ENCODE measurements around the gene BEND6. TPM values are rescaled to one million over a fixed set of nuclear protein-coding genes. Genes with fewer than 3 reads are reported as not detected.
"Not testable (repeated sequence)": the region's sequence is repeated elsewhere in the genome, so short reads cannot be mapped to it uniquely, and the experiment has no call there.

BEND6 gene
- polyA plus RNA-seq, 12 donors = 0.15 to 3.8 (median 0.48) TPM; not detected in 2

DNA sequence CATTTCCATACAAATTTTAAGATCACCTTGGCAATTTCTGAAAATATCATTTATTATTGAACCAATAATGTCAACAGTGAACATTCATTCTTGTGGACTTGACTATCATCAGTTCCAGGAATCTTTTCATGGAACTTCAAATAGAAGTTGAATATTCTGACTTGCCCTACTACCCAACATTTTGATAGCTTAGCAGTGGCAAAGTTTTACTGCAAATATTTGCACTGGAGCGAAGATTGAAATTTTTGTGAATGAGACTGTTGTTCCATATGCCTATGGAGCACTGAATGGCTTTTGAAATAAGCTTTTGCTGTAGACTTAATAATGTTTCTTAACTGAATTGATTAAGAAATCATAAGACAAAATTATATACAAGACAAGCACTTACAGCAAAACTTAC lies 23.6 kb downstream of the BEND6 start:
- DNase-seq = no peak

DNA sequence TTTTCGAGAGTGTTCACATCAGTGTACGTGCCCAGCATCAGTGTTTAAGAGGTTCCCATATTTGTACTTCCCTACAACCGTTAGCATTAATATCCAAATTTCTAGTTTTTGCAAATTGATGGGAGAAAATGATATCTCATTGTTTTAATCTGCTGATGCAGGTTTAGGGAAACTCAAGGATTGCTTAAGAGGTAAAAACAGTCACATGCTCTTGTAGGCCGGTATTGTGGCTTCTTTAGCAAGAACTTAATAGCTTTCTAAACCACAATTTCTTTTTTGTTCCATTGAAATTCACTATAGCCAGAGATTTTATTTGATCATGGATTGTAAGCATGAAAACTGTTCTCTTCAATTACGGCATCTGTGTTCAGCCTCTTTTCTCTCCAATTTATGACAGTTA lies 29.5 kb downstream of the BEND6 start:
- no peak for DNase-seq

DNA sequence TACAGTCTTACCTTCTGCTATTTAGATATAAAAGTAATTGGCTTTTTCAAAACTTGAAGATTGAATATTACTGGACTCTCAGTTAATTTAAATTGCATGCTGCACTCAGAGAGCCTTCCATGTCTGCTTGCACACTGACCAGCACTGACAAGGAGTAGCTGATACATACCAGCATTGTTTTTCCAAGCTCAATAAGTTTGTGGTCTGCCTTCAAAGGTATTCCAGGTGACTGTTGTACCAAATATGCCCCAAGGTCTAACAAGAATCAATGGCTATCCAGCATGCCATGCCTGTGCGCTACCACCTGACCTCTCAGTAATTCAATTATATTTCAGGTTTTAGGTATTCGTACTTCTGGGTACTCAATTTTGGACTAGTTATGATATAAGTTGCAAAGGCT lies 30.0 kb downstream of the BEND6 start:
- no peak for DNase-seq

DNA sequence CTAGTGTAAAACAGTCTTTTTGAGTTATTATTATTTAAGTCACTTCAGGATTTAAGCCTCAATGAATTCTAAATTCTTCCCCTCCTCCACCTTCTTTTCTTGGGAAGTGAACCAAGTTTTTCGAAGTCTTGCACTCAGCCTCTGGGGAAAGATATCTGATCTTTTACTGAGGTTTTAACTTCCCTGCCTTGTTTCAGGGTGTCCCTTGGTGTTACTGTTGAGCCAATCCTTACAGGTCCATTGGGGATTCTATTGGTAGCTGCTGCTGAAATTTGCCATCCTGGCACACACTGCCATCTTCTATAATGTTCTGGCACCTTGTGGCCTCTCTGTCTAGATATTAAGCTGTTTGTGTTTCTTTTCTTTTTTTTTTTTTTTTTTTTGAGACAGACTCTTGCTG lies 31.7 kb downstream of the BEND6 start:
- no peak for DNase-seq

DNA sequence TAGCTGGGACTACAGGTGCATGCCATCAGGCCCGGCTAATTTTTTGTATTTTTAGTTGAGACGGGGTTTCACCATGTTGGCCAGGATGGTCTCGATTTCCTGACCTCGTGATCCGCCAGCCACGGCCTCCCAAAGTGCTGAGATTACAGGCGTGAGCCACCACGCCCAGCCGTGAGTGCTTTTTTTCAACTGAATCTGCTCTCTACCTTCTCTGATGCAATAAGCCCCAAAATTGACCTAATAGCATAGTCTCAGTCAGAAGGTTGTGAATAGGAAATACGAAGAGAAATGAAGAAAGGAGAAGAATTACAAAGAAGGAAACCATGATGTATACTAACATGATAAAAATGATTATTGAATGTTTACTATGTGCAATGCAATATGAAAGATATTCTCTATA lies 33.2 kb downstream of the BEND6 start:
- no peak for DNase-seq

DNA sequence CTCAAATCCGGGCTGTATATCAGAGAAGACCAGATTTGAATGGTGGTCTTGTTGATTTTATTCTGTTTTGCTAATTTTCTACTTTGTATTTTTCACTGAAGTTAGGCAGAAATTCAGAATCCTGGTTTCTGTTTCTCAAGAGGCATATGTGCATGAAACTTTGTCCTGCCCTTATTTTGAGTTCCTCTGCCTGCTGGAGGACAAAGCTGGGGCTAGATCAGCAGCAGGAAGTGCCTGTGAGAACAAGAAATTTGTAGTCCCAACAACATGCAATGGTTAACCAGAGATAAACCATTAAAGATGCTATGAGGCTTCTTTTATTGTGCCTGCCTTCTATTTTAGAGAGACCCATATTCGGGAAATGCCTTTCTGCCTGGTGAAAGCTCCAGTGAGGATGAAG lies 37.1 kb downstream of the BEND6 start:
- DNase-seq = no peak

DNA sequence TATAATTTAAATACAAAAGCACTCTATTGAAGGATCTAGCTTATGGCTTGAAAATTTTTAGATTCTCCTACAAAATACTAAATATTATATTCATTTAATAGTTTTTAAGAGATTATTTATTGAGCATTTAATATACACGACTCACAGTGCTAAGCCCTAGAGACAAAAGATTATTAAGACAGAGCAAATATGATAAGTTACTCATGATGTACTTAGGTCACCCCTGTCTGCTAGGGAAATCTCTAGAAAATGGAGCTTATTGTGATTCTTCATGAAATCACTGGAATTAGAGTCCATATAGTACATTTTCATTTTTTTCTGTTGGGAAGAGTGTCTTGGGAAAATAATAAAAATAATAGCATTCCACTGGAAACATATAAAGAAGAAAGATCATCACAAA lies 37.8 kb downstream of the BEND6 start:
- no peak for DNase-seq

DNA sequence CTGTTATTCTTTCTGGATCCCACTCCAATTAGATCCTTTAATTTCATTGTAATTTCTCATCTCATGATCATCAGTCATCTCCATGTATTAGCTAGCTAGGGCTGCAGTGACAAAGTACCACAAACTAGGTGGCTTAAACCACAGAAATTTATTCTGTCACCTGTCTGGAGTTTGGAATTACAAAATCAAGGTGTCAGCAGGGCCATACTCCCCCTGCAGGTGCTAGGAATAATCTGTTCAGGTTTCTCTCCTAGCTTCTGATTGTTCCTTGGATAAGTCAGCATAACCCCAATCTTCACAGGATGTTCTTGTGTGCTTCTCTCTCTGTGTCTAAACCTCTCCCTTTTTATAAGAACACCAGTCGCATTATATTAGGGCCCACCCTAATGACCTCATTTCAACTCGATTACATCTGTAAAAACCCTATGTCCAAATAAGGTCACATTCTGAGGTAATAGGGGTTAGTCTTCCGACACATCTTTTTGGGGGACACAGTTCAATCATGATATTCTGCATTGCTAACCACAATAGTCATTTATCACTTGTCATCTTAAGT lies 40.5 kb downstream of the BEND6 start:
- no peak for DNase-seq

DNA sequence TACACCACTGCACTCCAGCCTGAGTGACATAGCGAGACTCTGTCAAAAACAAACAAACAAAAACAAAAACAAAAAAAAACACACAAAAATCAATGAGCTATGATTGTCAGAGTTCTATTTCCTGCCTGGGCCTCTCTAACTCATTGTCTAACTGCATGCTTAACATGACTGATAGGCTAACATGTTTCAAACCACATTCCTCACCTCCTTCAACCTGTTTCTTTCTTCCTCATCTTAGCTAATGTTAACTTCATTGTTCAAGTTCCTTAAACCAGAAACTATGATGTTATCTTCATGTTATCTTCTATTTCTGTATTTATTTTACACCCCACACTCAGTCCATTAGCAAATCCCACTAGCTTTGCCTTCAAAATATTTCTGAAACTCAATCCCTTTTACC lies 41.5 kb downstream of the BEND6 start:
- no peak for DNase-seq

DNA sequence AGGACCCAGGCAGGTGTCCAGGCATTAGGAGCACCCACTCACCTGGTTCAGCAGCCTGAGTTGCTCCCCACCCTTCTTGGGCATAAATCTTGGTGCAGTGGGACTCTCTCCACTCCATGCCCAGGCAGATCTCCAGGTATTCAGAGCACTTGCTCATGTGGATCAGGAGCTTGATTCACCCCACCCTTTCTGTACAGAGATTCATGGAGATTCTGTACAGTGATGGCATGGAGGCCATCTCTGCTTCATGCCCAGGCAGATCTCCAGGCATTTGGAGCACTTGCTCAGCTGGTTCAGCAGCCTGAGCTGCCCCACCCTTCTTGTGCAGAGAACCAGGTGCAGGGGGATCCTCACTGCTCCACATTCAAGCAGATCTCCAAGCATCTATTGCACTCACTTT lies 44.1 kb downstream of the BEND6 start:
- no peak for DNase-seq

DNA sequence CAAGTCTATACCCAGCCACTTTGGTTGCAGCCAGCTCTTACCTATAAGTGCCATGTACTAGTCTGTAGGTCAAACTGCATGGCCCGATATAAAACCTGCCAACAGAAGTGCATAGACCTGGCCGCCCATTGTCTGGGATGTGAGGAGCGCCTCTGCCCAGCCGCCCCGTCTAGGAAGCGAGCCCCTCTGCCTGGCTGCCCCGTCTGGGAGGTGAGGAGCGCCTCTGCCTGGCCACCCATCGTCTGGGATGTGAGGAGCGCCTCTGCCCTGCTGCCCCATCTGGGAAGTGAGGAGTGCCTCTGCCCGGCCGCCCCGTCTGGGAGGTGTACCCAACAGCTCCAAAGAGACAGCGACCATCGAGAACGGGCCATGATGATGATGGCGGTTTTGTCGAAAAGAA lies 44.8 kb downstream of the BEND6 start:
- DNase-seq = not testable (repeated sequence)

DNA sequence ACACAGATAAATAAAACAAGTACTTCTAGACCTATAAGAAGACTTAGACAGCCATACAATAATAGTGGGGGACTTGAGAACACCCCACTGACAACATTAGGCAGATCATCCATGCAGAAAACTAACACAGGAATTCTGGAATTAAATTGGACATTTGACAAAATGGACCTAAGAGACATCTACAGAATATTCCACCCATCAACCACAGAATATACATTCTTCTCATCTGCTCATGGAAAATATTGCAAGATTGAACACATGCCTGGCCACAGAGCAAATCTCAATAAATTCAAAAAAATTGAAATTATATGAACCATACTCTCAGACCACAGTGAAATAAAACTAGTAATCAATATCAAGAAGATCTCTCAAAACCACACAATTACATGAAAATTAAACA lies 47.3 kb downstream of the BEND6 start:
- DNase-seq = no peak

DNA sequence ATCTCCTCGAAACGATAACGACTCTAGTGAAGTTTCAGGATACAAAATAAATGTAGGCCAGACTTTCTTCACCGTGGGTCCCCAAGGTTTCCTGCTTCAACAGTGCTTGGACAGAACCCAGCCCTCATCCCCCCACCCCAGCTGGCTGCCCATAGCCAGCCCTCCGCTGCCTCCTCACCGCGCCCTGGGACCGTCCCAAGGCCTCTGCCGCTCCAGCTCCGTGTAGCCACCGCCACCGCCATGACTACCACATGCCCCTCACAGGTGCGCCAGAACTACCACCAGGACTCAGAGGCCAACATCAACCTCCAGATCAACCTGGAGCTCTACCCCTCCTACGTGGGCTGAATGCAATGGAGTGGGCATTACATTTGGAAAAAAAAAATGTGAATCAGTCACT lies 49.4 kb downstream of the BEND6 start:
- DNase-seq = no peak

DNA sequence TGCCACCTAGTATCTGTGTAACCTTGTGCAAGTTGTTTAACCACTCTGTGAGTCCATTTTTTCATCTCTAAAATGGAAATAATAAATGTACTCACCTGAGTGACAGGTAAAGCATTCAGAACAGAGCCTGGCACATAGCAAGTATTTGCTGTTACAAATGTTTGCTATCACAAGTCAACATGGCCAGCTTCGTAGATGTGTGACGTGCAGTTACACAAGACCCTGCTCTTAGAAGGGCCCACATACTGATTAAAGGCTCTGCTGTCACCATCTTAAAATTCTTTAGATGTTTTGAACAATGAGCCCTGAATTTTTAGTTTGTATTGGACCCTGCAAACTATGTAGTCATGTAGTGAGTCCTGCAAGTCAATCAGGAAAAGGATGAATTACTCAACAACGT lies 51.2 kb downstream of the BEND6 start:
- DNase-seq = no peak

DNA sequence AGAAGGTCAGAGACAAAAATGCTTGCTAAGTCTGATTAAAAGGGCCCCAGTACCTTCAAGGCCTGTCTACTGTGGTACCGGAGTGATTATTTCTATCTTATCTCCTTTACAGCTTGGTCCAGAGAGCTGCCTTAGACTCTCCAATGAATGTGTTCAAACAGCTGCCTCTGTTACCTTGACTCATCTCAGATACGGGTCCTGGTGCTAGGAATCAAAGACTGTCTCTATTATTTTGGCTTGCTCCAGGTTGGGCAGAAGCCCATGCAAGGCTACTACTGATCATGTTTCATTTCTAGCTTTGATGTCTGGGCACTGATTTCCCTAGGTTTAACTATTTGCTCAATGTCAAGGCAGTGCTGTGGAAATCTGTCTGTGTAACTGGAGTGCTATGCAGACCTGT lies 53.2 kb downstream of the BEND6 start:
- DNase-seq = not testable (repeated sequence)

DNA sequence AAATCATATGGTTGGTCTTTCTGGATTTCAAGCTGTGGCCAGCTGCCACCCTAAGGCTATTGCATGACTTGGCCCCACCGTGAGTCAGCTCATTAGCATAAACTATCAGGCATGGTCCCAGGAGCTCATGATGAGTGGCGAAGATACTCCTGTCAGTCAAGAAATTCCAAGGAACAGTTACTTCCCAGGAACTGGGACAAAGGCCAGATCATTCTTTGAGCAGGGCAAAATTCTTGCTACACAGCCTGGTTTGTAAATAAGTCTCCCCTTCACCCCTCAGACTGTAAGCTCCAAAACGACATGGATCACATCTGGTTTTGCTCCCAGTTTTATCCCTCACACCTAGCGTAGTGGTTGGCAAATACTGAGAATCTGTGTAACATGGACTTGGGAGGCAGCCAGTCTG lies 58.6 kb downstream of the BEND6 start:
- no peak for DNase-seq

DNA sequence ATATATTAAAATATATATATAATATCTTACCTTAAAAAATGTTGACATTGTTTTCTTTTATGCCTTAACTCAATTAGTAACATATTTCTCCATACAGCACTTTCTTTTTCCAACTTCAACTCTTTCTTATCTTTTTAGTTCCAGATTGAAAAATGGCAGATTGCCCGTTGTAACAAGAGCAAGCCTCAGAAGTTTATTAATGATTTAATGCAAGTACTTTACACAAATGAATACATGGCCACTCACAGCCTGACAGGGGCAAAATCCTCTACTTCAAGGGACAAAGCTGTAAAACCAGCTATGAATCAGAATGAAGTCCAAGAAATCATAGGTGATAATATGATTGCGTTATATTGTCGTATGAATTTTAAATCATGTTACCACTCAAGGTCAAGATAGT lies 62.2 kb downstream of the BEND6 start:
- DNase-seq = no peak

DNA sequence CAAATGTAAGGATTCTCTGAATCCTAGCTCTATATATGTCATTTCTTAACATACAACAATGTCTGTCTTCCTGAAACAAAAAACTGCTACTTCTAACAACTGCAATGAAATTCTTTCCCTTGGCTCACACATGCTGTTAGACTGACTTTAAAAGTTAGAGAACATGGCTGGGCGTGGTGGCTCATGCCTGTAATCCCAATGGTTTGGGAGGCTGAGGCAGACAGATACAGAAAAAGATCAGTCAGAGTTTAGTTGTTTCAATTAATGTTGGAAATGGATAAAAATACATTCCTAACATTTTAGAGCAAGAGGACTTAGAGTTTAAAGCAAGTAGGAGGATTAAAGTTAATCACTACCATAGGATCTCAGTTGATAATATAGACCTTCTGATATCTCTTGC lies 62.9 kb downstream of the BEND6 start:
- no peak for DNase-seq

DNA sequence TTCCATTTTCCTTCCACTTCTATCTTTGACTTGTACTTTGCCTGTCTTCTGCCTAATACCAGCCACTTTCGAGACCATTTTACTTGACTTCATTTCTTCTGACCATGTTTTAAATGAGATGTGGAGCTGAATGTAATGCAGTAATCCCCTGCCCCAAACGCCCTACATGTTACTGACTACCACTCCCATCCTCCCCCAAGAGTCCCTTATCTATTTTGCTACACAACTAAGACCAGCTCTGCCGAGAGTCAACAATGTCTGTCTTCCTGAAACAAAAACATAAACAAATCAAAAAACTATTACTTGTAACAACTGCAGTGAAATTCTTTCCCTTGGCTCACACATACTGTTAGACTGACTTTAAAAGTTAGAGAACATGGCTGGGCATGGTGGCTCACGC lies 64.5 kb downstream of the BEND6 start:
- DNase-seq = no peak

DNA sequence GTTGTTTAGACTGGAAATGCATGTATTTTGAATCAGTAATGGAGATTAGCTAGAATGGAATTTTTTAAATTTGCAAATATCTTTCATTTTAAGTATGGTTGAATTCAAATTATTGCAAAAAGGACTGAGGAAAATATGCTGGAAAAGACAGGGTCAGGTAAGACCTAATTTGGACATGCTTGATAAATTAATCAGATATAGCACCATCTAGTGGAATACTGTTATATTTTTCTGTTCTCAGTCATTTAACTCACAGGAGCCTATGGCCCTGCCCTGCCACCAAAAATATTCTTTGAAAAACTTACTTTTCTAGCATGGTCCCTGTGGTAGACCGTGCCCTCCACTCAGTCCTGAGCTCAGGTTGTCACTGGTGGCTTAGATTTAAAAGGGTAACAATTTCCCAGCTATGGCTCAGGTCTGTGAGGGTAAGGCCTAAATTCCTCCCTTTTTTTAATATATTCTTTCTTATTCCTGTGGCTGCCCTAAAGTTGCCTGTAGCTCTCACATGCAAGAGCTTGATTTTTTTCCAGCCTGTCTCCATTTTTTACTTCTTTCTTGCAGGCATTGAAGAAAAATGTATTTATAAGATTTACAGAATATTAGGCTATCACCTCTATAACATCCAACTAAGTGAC lies 66.3 kb downstream of the BEND6 start:
- DNase-seq = peak; percentile 8

DNA sequence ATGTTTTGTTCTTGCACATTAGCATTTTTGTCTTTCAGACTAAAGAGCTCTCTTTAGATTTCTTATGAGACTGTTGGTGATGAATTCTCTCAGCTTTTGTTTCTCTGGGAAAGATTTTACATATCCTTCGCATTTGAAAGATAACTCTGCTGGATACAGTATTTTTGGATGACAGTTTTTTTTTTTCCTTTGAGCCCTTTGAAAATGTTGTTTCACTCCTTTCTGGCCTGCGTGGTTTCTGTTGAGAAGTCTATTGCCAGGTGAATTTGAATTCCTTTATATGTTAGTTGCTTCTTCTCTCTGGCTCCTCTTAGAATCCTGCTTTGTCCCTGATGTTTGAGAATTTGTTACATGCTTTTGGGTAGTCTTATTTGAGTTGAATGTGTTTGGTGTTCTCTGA lies 69.4 kb downstream of the BEND6 start:
- DNase-seq = no peak

DNA sequence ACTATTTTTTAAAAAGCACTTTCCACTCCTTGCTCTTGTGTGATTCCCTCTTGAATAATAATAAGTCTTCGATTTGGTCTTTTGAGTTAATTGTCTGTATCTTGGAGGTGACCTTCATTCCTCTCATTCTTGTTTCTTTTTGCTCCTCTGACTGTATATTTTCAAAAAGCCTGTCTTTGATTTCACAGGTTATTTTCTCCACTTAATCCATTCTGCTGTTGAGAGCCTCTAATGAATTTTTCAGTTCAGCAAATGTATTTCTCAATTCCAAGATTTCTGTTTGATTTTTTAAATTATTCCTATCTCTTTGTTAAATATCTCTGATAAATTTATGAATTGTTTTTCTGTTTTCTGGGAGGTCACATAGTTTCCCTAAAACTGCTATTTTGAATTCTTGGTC lies 69.9 kb downstream of the BEND6 start:
- no peak for DNase-seq

DNA sequence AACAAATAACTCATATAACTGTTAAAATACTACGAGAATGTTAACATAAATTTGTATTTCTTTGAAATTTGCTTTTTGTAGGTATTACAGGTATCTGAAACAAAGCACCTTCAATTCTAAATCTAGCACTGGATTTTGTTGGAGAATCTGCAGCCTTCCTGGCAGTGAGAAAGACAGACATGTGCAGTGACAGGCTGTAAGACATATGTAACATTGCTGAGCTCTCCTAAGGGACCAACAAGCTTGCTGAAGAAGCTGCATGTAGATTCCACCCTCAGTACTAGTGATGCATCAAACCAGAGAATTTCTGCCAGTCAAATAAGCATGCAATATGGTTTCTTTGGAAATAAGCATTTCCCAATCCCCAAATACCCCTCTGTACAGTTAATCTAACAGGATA lies 71.1 kb downstream of the BEND6 start:
- DNase-seq = no peak

DNA sequence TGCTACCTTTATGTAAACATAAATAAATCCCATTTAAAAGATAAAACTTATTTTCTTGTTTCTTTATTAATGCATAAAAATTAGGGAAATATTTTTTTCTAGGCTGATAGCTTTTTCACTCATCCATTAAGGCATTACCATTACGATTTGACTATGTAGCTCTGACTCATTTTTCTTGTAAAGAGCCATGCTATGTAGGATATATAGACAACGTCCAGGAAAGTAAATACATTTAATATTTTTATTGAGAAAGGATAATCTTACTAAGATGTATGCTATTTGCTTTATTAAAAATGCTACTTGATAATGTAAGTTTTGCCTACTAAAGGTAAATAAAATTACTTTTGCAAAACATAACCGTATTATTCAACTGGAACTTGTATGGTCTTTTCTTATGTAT lies 72.4 kb downstream of the BEND6 start:
- no peak for DNase-seq

Data from muscle of arm (tissue), 12 donors.